Uterus (tissue), 2 donors: ENCODE measurements around the gene POMT2.

Experiments used
- CTCF ChIP-seq, 4 experiments: fragments of 200-600 bp in 2 of 4; fragments of 450-650 bp in 2 of 4; sonication (generic) in 2 of 4; IDR thresholded peaks; one replicate each; pipeline ENCODE4 v1.5.1; 2016 to 2019; ENCODE audit warnings: antibody characterized with exemption in 4 of 4, mild to moderate bottlenecking in 2 of 4, moderate library complexity in 1 of 4
- POLR2A ChIP-seq, 2 donors: fragments of 450-650 bp; IDR thresholded peaks; one replicate each; pipeline ENCODE4 v1.6.1; 2016; ENCODE audit warnings: antibody characterized with exemption in 2 of 2, mild to moderate bottlenecking in 1 of 2, moderate library complexity in 1 of 2

GRCh38 chr14:77245820-77246219 is 74.9 kb downstream of the POMT2 start:
- TF ChIP-seq POLR2A (IDR thresholded peaks at IDR 0.05) (no peak), CTCF (IDR thresholded peaks at IDR 0.05) (no peak)
